Tibial nerve (tissue), 4 donors: ENCODE data around the gene SART3. TPM values are rescaled to one million over a fixed set of nuclear protein-coding genes. Genes with fewer than 3 reads are reported as not detected.
"Not testable (repeated sequence)": the region's sequence is repeated elsewhere in the genome, so short reads cannot be mapped to it uniquely, and the experiment has no call there.

ENCODE experiments used
- DNase-seq, 2 donors: peaks; one replicate each; pipeline ENCODE4 v3.0.0-alpha.2; 2019; ENCODE audit warnings: low spot score in 2 of 2
- H3K27ac ChIP-seq, 4 donors: fragments of 200-600 bp; sonication (generic) in 3 of 4; one replicate each; pipeline ENCODE4 v1.5.1; 2017 to 2019; ENCODE audit warnings: mild to moderate bottlenecking in 1 of 4
- H3K27me3 ChIP-seq, 2 donors: fragments of 200-600 bp; sonication (generic) in 1 of 2; one replicate each; pipeline versions ENCODE4 v1.5.1 to v1.6.0; 2017 to 2019
- H3K36me3 ChIP-seq, 3 donors: fragments of 200-600 bp; sonication (generic); one replicate each; pipeline ENCODE4 v1.5.1; 2018 to 2019
- H3K4me1 ChIP-seq, 4 donors: fragments of 200-600 bp; sonication (generic) in 3 of 4; one replicate each; pipeline ENCODE4 v1.5.1; 2017 to 2019
- H3K4me3 ChIP-seq, 4 donors: fragments of 200-600 bp; sonication (generic) in 3 of 4; one replicate each; pipeline ENCODE4 v1.5.1; 2017 to 2019; ENCODE audit warnings: mild to moderate bottlenecking in 1 of 4, moderate library complexity in 1 of 4
- H3K9me3 ChIP-seq, 4 donors: fragments of 200-600 bp; sonication (generic) in 3 of 4; one replicate each; pipeline ENCODE4 v1.5.1; 2017 to 2019
- CTCF ChIP-seq, 5 experiments: fragments of 200-600 bp in 3 of 5; fragments of 450-650 bp in 2 of 5; sonication (generic) in 3 of 5; IDR thresholded peaks; one replicate each; pipeline ENCODE4 v1.5.1; 2016 to 2019; ENCODE audit warnings: antibody characterized with exemption in 5 of 5, mild to moderate bottlenecking in 3 of 5, moderate library complexity in 2 of 5
- EP300 ChIP-seq, 2 donors: sonication (generic); formaldehyde crosslinking; IDR thresholded peaks; one replicate each; pipeline ENCODE4 v1.6.1; 2017; ENCODE audit warnings: antibody characterized with exemption in 2 of 2, mild to moderate bottlenecking in 1 of 2
- POLR2A ChIP-seq, 2 donors: fragments of 450-650 bp; IDR thresholded peaks; one replicate each; pipeline ENCODE4 v1.6.1; 2017; ENCODE audit warnings: antibody characterized with exemption in 2 of 2, mild to moderate bottlenecking in 2 of 2, moderate library complexity in 2 of 2
- WGBS, 2 donors: methylation state at CpG; one replicate each; pipeline ENCODE4 v1.1.5; 2018; 5-methylcytosine and 5-hydroxymethylcytosine counted together
- total RNA-seq, 4 donors: library from RNA; depleted of rRNA; stranded (reverse); fragments of >200 nt; gene quantifications; one replicate each; pipeline ENCODE4 v1.1.0, GENCODE V29; 2016

SART3 gene
- total RNA-seq, 4 donors from 2014 or later: 51.3 to 70.1 (median 63.4) TPM

GRCh38 chr12:108559007-108559655 is 1.8 kb downstream of the SART3 start:
- no peak for DNase-seq
- peaks cover 0 to 73% (median 23%) of the 10 kb centered on the region in 4 donors for H3K4me1 ChIP-seq
- peaks cover 0 to 8% (median 0%) of the 10 kb centered on the region in 3 donors for H3K36me3 ChIP-seq
- H3K9me3 ChIP-seq: no peaks in the 10 kb centered on the region
- H3K27ac ChIP-seq: no peak overlapping the region
- 84 to 93% methylated on average over 14 of the region's 14 CpGs for WGBS, 2 donors
- no peaks in the 10 kb centered on the region for H3K27me3 ChIP-seq
- TF ChIP-seq EP300 (IDR thresholded peaks at IDR 0.05) (no peak), POLR2A (IDR thresholded peaks at IDR 0.05) (no peak), CTCF (IDR thresholded peaks at IDR 0.05) (no peak)
- H3K4me3 ChIP-seq: no peak overlapping the region

- H3K27ac ChIP-seq, H3K9me3 ChIP-seq, DNase-seq, H3K27me3 ChIP-seq, H3K36me3 ChIP-seq, H3K4me3 ChIP-seq: not testable (repeated sequence)
- H3K4me1 ChIP-seq: peaks cover 0 to 92% (median 21%) of the 10 kb centered on the region in 4 donors
- WGBS, 2 donors: 85 to 88% methylated on average over 9 of the region's 9 CpGs
Measured at GRCh38 chr12:108555383-108555782, 5.6 kb downstream of the SART3 start.

GRCh38 chr12:108553799-108554198 is 7.2 kb downstream of the SART3 start:
- no peak for DNase-seq
- Histone ChIP-seq H3K36me3 (peaks cover 0 to 12% (median 0%) of the 10 kb centered on the region in 3 donors), H3K27ac (no peak overlapping the region), H3K4me3 (no peak overlapping the region), H3K27me3 (no peaks in the 10 kb centered on the region), H3K9me3 (no peaks in the 10 kb centered on the region), H3K4me1 (peaks cover 0 to 77% (median 6%) of the 10 kb centered on the region in 4 donors)
- TF ChIP-seq EP300 (IDR thresholded peaks at IDR 0.05) (no peak), CTCF (IDR thresholded peaks at IDR 0.05) (no peak)
- WGBS, 2 donors: 90 to 91% methylated on average over 5 of the region's 5 CpGs

GRCh38 chr12:108551535-108551934 is 9.4 kb downstream of the SART3 start:
- Histone ChIP-seq H3K36me3 (peaks cover 0 to 27% (median 0%) of the 10 kb centered on the region in 3 donors), H3K27ac (no peak overlapping the region), H3K27me3 (no peaks in the 10 kb centered on the region), H3K4me1 (peaks cover 0 to 70% (median under 1%) of the 10 kb centered on the region in 4 donors), H3K4me3 (no peak overlapping the region), H3K9me3 (no peaks in the 10 kb centered on the region)
- TF ChIP-seq CTCF (IDR thresholded peaks at IDR 0.05) (no peak), EP300 (IDR thresholded peaks at IDR 0.05) (no peak), POLR2A (IDR thresholded peaks at IDR 0.05) (no peak)
- WGBS, 2 donors: 74 to 79% methylated on average over 5 of the region's 5 CpGs
- DNase-seq: no peak

- no peak for TF ChIP-seq POLR2A (IDR thresholded peaks at IDR 0.05)
- no peak for TF ChIP-seq CTCF (IDR thresholded peaks at IDR 0.05)
- no peak for TF ChIP-seq EP300 (IDR thresholded peaks at IDR 0.05)
- Histone ChIP-seq H3K9me3 (no peaks in the 10 kb centered on the region), H3K4me3 (no peak overlapping the region), H3K27ac (no peak overlapping the region), H3K4me1 (peaks cover 0 to 50% (median 0%) of the 10 kb centered on the region in 4 donors), H3K27me3 (no peaks in the 10 kb centered on the region), H3K36me3 (peaks cover 0 to 50% (median 4%) of the 10 kb centered on the region in 3 donors)
- DNase-seq: no peak
- 68 to 78% methylated on average over 7 of the region's 7 CpGs for WGBS, 2 donors
Measured at GRCh38 chr12:108548954-108549521, 11.9 kb downstream of the SART3 start.
